Stromal cell of bone marrow (primary cell): ENCODE measurements around the gene TAF6L.
"Not testable (repeated sequence)": the region's sequence is repeated elsewhere in the genome, so short reads cannot be mapped to it uniquely, and the experiment has no call there.

Experiments
- DNase-seq: peaks from one replicate; pipeline ENCODE4 v3.0.0-alpha.2; 2012; ENCODE audit warnings: low read depth

TAF6L gene

DNA sequence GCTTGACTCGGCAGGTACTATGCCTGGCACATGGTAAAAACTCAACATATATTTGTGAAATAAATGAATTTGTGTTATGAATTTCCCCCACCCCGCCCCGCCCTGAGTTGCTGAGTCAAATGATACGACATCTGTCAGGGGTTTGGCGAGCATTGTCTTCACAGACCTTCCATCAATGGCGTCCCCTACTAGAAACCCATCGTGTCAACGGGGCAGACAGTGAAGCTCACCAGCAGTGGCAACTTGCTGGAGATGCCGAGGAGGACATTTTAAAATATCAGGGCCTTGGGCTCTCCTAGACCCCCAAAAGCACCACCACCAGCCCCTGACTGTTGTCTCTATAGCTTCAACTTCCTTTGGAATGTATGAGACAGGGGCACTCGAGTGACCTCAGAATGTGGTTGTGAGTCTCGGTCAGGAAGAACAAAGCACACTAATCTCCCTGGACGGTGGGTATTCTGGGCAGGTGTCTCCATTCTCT, 34.8 kb downstream of the TAF6L start:
- no peak for DNase-seq

DNA sequence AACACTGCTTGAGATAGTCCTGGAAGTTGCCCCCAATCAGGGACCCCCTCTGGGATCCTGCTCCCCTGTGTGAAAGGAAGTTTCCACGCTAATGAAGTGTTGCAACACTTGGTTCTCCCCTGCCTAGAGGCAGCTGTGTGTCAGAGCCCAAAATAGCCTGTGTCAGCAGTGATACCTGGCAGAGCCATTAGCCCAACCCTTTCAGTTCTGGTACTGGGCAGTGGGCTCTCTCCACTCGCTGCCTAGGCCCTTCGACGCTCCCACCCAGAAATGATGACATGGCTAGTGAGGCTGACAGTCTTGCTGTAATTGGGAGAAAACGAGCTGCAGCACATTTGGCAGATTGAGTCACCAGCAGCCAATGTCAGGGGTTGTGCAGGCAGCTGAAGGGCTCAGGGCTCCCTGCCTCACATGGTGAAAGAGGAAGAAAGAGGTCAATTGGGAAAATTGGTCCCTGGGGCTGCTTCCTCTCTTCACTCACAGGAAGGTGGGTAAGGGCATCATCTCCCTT, 35.5 kb downstream of the TAF6L start:
- DNase-seq: no peak

DNA sequence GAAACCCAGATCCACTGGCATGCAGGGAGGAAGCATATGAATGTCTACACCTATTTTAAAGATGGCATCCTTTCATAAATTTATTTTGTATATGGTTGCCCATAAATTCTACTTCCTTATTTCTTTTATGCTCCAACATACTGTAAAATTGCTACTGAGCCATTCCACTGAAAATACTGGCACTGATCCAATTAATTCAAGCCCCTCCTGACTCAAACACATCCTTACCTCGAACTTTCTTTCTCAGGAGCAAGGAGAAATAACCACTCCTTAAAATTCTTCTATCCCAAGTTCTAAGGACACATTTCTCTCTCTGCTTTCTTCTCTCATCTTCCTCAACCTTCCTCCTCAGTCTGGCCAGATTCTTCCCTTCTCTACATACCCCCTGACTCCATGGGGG, 39.6 kb downstream of the TAF6L start:
- no peak for DNase-seq

DNA sequence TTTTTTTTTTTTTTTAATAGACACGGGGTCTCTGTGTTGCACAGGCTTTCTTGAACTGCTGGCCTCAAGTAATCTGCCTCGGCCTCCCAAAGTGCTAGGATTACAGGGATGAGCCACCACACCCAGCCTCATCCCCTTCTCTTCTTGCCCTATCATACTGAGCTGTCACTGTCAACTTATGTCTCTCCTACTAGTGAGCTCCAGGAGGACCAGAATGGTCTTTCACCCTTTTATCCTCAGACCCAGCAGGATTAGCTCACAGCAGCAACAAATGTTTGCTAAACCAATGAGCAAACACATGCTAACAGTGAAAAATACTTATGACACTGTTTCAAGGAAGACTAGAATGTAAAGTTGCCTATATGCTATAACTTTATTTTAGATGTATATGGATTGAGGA, 40.5 kb downstream of the TAF6L start:
- no peak for DNase-seq

DNA sequence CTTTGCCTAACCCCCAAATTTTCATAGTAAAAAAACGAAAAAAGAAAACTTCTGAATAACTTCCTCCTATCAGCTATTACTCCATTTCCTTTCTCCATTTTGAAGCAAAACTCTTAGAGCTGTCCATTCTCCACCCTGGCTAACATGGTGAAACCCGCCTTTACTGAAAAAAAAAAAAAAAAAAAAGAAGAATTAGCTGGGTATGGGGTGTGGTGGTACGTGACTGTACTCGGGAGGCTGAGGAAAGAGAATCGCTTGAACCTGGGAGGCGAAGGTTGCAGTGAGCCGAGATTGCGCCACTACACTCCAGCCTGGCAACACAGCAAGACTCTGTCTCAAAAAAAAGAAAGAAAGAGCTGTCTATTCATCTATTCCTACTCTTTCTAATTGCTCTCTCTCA, 45.4 kb downstream of the TAF6L start:
- no peak for DNase-seq

DNA sequence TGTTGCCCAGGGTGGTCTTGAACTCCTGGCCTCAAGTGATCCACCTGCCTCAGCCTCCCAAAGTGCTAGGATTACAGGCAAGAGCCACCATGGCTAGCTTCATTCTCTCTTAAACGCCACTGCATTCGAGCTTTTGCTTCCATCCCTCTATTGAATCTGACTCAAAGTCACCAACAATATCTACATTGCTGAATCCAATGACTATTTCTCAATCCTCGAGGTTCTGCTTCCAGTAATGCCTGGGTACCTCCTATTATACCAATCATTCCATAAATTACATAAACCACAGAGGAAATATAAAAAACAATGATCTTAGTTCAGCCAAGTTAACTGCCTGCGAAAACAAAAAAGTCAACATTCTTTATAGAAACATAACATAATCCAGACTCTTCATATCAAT, 45.9 kb downstream of the TAF6L start:
- DNase-seq: no peak

DNA sequence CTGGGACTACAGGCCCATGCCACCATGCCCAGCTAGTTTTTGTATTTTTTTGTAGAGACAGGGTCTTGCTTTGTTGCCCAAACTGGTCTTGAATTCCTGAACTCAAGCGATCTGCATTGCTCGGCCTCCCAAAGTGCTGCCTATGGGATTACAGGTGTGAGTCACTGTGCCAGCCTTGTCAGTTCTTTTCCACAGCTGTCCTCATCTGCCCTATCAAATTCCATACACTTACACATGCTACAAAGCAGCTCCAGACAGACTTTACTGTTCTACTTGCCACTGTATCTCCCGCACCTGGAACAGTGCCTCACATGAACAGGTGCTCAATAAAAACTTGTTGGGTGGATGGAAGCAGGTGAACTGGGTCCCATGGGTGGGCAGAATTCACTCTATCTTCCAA, 52.5 kb downstream of the TAF6L start:
- no peak for DNase-seq

DNA sequence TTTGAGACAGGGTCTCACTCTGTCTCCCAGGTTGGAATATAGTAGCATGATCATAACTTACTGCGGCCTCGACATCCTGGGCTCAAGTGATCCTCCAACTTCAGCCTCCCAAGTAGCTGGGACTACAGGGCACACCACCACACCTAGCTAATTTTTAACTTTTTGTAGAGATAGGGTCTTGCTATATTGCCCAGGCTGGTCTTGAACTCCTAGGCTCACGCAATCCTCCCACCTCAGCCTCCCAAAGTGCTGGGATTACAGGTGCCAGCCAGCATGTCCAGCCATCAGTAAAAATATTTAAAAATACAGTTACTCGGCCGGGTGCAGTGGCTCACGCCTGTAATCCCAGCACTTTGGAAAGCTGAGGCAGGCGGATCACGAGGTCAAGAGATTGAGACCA, 56.9 kb downstream of the TAF6L start:
- DNase-seq: not testable (repeated sequence)

DNA sequence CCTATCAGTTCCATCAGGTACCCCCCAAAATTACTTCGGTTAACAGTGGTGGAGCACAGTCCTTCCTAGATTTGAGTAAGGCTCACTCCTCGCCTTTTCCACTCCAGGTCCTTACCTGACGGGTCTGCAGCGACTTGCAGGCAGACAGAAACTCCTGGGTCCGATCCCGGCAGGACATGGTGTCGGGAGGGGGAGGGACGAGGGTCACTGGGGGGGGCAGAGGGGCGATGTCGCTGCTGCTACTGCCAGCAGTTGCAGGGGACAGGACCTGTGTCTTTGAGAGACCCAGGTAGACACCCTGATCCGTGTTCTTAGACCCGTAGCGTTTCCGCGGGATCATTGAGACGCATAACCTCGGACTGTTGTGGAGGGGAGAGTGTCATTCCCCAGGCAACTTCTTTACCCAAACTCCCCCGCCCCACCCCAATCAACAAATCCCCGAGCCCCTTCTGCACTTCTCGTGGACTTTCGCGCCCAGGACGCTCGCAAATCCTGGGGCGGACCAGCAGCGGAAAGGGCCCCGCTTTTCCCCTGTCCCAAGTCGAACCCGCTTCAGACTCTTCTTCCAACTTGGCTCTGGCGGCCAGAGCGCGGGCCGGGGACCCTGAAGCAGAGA, 59.8 kb downstream of the TAF6L start:
- no peak for DNase-seq

DNA sequence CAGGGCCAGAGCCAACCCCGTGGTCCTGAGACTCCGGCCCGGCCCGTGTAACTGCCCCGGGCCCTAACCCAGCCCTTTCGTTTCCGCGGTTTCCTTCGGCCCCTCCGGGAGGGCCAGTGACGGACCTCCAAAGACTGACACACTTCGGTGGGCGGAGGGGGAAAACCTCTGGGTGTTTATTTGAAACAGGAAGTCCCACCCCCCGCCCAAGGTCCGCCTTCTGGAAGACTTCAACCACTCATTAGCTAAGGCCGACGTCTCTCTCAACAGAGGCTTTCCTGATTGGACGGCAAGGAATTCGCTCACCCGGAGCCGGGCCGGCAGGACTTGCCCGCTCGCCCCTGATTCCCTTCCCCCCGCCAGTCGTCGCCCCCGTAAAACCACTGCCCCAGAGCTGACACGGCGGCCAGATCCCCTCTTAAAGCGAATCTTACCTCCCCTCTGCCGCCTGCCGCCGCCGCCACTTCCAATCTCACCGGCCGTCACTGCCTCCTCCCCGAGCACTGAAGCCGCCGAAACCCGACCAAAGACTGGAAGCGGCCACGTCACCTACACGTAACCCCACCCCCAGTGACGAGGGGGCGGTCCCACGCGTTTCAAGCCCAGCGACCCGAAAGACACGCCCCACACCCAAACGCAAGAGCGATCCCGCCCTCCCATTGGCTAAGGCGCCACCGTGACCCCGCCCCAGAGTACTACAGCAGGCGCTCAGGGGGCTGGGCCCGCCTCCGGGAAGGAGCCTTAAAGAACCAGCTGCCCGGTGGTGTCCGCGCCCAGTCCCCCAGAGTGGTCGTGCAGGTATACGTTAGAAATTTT, 60.5 kb downstream of the TAF6L start, which contains the start of gene STX5:
TSS of gene STX5 (minus strand) at position 532 of the 816 bp plus-strand sequence. CDS start 808 bp downstream, outside the sequence.
- peak; percentile 97 for DNase-seq

DNA sequence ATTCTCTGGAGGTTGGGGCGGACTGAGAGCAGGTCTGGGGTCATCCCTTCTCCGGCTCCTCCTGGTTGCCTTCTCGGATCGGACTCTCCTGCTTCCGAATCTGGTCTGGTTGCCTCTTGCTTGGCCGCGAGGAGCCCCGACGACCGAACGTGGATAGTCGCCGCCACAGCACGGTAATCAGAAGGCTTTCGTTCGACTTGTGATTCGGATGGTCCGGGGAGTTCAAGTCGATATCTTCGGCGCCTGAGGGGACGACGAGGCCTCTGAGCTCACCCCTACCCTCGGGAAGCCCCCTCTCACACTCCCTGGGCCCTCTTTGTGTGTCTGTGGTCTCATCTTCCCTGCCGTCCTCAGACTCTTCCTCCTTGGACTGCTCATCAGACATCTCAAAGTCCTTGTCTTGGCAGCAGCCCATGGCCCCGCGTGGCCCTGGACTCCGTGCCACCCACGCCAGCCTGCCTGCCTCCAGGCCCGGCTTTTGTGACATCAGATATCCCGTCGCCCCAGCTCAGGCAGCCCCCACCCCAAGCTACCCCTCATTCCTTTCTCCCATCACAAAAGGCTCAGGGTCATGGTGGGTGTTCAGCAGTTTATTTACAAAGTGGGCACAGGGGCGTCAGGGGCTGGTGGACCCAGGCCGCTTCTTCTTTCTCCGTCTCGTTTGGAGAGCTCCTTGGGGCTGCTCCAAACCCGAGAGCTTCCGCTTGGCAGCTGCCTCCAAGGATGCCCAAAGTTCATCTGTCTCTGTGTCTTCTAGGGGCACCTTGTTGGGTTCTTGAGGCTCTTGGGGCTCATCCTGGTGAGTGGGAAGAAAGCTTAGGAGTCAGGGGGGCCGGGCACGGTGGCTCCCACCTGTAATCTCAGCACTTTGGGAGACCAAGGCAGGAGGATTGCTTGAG, 61.4 kb downstream of the TAF6L start, which contains the start of gene TEX54:
TSS of gene TEX54 (minus strand) at position 506 of the 899 bp plus-strand sequence.
- DNase-seq: peak; percentile 6

DNA sequence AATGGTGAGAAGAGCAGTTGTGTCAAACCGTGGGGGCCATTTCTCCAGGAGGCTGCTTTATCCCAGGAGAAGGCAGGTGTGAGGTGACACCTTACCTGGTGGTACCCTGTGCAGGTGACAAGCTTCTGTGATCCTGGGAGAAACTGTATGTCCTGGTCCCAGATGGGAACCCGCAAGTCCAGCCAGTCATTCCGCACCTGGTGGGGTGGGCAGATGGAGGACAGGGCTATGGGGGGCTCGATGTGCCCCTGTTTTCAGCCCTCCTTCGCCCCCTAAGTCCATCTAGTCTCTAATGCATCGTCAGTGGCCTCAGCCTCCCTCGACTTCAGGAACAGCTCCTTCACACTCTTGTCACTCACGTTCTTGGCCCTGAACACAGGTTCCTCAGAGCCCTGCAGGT, 64.1 kb downstream of the TAF6L start:
- no peak for DNase-seq
